NCI-H2081 (cell line): Measurements from ENCODE around the gene NCAM1.

ENCODE experiments used
- DNase-seq, 2 experiments: peaks; one replicate each; lab custom pipeline; 2025; lab: John Stamatoyannopoulos, UW

NCAM1 gene

GRCh38 chr11:113085446-113085845 lies 124.2 kb downstream of the NCAM1 start:
- DNase-seq = no peak

DNA sequence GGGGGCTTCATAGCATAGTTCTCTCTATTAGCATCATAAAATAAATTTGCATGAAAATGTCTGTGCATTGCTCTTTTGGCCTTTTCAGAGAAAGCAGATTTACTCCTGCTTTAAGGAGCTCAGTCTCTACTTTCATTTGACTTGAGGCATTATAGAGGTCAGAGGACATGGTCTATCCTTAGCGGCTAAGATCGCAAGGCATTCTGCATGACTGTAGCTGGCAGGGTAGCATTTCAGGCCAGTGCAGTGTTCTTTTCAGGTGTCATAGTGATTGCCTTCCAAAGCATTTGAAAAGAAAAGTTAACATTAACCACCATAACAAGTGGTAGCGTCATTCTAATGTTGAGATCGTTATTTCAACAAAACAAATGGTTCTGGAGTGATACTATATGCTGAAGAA lies 126.5 kb downstream of the NCAM1 start:
- DNase-seq = no peak

DNA sequence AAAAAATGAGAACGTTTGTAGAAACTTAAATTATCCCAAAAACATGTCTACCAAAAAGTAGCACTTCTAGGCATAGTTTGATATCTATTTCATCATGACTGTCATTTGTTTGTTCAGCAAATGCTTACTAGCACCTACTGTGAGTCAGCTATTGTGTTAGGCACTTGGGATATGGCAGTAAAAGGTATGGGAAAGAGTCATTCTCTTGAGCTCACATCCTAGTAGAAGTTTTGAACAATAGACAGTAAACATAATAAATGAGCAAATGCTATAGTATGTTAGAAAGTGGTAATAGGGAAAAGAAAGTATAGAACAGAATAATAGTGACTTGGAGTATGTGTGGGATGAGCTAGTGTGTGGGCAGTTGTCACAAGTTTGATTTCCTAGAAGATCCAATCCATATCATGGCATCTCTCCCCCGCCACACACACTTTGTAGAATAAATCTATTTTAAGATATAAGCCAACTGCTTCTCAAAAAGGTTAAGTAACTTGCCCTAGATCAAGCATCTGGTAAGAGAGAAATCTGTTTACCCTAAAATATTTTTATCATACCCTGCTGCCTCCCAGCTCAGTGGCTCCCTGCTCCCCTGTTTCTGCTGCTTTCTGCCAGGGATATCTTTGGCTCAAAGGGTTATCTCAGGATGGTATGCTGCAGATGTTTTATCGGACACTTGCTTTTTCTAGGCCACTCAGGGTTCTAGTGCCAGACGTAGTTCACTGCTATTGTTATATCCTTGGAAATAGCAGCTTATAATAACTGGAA lies 129.7 kb downstream of the NCAM1 start:
- DNase-seq = no peak

GRCh38 chr11:113091481-113091780 lies 130.2 kb downstream of the NCAM1 start:
- peak in 1 of 2 experiments; percentile 22 for DNase-seq

DNA sequence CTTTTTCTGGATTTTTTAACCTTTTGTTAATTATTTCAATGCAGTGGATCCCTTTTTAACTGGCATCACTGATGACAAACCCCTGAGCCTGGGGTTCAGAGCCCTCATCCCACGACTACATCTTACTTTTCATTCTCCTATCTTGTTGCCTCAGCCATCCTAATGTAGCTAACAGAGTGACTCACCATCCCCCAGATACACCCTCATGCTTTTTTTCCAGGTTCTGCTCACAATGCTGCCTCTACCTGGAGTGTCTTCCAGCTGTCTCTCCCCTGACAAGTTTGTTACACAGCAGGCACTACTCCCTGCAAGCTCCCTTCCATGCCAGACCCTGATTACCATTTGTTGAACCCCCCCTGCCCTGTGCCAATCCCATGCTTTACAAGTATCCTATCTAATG lies 135.4 kb downstream of the NCAM1 start:
- no peak for DNase-seq

DNA sequence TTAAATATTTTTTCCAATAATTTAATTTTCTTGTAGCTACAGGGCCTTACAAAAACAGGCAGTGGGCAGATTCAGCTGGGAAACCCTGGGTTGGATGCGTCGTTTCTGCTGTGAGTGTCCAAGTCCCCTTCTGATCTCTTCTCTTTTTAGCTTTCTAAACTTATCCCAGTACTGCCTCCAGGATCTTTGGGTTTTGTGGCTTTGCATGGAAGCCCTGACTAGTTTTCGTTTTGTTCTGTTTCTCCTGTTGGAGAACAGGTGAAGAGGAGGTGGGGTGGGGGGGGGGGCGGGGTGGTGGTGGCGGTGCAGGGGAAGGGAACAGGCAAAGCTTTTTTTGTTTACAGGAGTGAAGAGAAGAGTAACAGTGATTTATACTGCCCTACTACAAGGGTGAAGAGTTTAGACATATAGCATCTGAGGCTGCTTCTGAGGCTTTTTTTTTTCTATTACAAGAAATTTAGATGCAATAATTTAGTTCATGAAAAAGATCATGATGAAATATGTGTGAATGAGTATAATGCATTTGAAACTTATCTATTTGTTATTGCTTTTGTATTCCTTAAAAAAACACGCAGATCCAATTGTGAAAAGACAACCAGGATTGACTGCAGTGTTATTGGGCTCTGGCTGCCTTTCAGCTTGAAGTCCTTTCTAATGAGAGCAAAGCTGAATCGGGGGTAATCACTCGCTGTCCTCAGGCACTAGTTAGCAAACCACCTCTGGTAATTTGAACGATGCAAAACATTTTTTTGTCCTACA lies 142.9 kb downstream of the NCAM1 start:
- peak in 1 of 2 experiments; percentile 34 for DNase-seq

GRCh38 chr11:113104691-113105251 lies 143.6 kb downstream of the NCAM1 start:
- DNase-seq = no peak

DNA sequence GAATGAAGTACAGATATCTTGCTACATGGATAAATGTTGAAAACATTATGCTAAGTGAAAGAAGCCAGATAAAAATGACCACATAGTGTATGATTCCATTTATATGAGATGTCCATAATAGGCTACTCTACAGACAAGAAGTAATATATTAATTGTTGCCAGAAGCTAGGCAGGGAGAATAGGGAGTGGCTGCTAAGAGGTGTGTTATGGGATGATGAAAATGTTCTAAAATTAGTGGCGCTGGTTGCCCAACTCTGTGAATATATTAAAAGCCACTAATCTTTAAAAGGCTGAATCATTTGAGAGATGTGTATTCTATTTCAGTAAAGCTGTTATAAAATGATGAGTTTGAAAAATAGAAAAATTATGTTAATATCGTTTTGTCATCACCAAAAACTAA lies 144.4 kb downstream of the NCAM1 start:
- no peak for DNase-seq

DNA sequence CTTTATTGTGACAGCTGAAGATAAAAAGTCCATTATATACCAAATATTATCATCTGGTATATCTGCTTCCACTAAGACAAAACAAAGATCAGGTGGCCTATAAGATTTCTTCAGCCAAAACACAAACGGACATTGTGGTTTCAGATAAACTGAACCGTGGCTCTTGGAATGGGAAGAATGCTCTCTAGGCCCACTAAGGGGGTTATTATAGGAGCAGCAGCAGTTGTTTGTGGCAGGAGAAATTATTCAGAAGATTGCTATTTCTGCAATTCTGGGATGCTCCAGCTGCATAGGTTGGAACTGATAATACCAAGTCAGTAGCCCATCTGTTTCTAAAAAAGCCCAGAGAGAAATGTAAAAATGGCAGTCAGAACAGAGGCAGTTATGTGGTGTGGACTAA lies 145.3 kb downstream of the NCAM1 start:
- DNase-seq = no peak

DNA sequence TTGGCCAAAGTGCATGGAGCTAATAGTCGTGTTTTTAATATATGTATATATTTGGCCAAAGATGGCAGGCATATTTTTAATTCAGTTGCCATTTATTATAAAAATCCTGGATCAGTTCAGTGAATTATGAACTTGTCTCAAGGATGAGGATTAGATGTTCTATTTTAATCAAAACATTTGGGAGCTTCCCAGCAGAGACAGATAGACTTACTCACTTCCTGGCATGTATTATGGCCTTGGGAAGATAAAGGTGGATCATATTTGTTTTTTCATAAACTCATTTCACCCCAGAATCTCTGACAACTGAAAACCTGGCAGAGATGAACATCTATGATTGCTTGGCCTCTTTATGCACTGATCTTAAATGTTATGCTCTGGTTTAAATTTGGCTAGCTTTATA lies 148.8 kb downstream of the NCAM1 start:
- no peak for DNase-seq

DNA sequence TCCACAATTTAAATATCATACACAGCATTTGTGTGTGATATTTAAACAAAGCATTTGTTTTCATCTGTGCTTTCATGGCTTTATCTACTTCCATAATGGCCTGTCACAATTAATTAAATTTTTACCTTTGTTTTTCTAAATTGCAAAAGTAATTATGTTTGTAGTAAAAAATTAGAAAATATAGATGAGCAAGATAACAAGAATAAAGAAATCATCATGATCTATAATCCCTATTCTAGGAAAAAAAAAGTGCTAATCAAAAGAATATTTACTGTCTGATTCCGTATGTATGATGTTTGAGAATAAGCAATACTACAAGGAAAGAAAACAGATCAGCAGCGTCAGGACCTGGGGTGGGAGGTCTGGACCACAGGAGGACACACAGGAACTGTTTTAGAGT lies 149.9 kb downstream of the NCAM1 start:
- no peak for DNase-seq

DNA sequence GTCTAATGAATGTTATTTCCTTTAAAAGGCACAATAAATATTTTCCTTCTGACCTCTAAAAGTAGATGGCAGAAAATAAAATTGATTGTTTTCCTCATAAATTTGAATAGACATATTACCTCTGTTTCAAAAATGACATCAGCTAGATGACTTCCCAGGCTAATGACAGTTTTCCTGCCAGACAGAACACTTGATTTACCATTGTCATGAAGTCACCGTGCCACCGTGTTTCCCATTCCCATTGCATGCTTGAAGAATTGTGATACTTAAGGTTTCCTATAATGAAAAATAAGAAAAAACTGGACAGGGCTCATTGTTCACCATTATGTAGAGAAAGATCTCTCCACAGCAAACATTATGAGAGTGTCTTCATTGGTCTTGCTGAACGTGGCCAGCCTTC lies 151.1 kb downstream of the NCAM1 start:
- peak in 1 of 2 experiments; percentile 26 for DNase-seq

DNA sequence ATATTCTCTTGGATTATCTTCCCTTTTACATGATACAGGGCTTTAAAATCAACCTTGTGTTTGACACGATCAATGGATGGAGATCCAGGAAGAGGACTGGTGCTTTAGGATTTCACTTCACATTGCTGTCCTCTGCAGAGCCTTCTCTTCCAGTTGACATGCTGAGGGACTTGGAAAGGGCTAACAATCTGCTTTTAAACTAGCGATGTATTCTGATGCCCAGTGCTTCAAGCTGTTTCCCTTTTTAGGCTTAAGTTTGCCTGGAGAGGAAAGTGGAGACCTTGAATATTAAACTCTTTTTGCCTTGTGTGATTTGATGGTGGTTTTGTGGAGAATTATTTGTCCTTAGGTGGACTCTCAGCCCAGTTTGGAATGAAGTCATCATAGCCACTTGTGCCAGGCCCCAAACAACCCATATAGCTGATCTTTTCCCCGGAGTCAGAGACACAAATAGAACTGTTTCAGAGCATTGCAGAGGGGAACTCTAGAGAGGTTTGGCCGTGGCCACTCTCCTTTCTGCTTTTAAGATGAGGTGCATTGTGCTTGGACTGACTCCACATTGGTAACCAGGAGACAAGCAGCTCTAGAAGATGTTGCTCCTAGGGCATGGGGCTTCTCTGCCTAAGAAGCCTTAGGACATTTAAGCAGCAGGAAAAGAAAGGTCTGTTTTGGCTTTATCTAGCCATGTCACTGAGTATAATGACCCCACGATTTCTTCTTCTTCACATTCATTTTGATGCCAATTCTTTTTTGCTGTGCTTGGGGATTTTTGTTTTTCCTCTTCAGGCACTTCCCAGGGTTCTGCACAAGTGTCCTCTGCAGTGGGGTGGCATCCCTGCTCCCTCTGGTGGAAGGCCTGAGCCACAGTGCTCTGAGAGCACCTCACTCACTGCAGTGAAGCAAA lies 152.8 kb downstream of the NCAM1 start:
- peak; percentile 67 to 87 for DNase-seq

GRCh38 chr11:113114705-113115027 lies 153.4 kb downstream of the NCAM1 start:
- no peak for DNase-seq

GRCh38 chr11:113118104-113118503 lies 156.9 kb downstream of the NCAM1 start:
- DNase-seq = no peak

GRCh38 chr11:113119074-113119473 lies 157.9 kb downstream of the NCAM1 start:
- no peak for DNase-seq

- no peak for DNase-seq
These were observed 158.9 kb downstream of the NCAM1 start for GRCh38 chr11:113119966-113120736.

- DNase-seq = no peak
These were observed 160.5 kb downstream of the NCAM1 start for GRCh38 chr11:113121746-113122145.

- DNase-seq = no peak
These were observed 162.8 kb downstream of the NCAM1 start for GRCh38 chr11:113124006-113124405.

DNA sequence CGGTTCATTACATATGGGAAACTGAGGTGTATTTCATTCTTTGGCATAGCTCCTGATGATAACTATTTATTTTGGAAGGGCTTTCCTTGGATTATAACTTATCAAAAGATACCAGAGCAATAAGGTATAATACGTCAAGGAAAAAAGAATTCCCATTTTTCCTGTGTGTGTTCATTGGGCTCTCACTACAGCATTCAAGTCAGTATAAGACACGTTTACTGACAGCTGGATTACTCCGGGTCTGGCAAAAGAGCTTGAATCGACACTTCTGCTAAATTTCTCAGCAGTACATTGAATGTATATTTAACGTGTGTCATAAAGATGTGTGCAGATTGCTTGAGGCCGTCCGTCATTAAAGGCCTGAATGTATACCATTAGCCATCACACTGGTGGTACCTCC lies 163.4 kb downstream of the NCAM1 start:
- DNase-seq = no peak

- DNase-seq = no peak
These were observed 168.2 kb downstream of the NCAM1 start for GRCh38 chr11:113129261-113129992.
